Measurements from ENCODE around the gene CAPN6.

- TF ChIP-seq CTCF (conservative IDR thresholded peaks at IDR 0.05 in 1 of 2, IDR thresholded peaks at IDR 0.05 in 1 of 2; ENCODE audit: low read depth in 1 of 2, low read length in 2 of 2), result no peak
- no peak for TF ChIP-seq EZH2 (IDR thresholded peaks at IDR 0.05; ENCODE audit: low read length, missing control alignments)
Measured at GRCh38 chrX:111309083-111309482, 38.8 kb upstream of the CAPN6 start.
